ENCODE data around the gene MYT1.

DNA sequence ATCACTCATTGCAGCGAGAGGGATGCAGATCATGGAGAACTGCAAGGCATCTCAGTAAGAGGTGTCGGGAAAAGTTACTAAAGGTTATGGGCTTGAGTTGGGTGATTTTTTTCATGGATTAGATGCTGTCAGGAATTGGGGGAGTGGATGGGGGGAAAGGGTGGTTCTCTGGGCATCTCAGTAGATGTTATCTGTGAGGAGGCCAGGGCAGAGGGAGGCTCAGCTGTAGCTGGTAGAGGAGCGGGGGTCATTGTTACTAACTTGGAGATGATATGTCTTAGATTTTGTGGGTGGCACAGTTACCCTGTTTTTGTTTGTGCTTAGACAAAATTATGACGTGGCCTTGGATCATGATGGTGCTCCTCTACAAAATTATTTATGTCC, 88.7 kb downstream of the MYT1 start:
- no peak for TF ChIP-seq EZH2 (IDR thresholded peaks at IDR 0.05; ENCODE audit: borderline replicate concordance, low read length)
- TF ChIP-seq, protein P1, sequence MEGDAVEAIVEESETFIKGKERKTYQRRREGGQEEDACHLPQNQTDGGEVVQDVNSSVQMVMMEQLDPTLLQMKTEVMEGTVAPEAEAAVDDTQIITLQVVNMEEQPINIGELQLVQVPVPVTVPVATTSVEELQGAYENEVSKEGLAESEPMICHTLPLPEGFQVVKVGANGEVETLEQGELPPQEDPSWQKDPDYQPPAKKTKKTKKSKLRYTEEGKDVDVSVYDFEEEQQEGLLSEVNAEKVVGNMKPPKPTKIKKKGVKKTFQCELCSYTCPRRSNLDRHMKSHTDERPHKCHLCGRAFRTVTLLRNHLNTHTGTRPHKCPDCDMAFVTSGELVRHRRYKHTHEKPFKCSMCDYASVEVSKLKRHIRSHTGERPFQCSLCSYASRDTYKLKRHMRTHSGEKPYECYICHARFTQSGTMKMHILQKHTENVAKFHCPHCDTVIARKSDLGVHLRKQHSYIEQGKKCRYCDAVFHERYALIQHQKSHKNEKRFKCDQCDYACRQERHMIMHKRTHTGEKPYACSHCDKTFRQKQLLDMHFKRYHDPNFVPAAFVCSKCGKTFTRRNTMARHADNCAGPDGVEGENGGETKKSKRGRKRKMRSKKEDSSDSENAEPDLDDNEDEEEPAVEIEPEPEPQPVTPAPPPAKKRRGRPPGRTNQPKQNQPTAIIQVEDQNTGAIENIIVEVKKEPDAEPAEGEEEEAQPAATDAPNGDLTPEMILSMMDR (IDR thresholded peaks at IDR 0.05; ENCODE audit: low read length) = no peak

All from OCI-LY1 (cell line).